GM23248 (cell line): Measurements from ENCODE around the gene LYRM4. TPM values are rescaled to one million over a fixed set of nuclear protein-coding genes. Genes with fewer than 3 reads are reported as not detected.

Source experiments
- DNase-seq: peaks from one replicate; pipeline ENCODE4 v3.0.0-alpha.2; 2015
- H2AFZ ChIP-seq: fragments of 200-600 bp; sonication (generic); 2 replicates; pipeline ENCODE4 v1.6.1; 2016; ENCODE audit warnings: antibody characterized with exemption
- H3F3A ChIP-seq: fragments of 200-600 bp; sonication (generic); 2 replicates; pipeline ENCODE4 v1.6.1; 2016; ENCODE audit warnings: mild to moderate bottlenecking, antibody characterized with exemption, mixed run types; ENCODE audit not compliant: insufficient read depth
- H3K27ac ChIP-seq: fragments of 200-600 bp; sonication (generic); 2 replicates; pipeline ENCODE4 v1.5.1; 2016; ENCODE audit warnings: mild to moderate bottlenecking
- H3K27me3 ChIP-seq: fragments of 200-600 bp; sonication (generic); replicated peaks from 2 replicates; pipeline ENCODE4 v1.6.1; 2016; ENCODE audit warnings: mild to moderate bottlenecking; ENCODE audit not compliant: insufficient read depth
- H3K36me3 ChIP-seq: fragments of 200-600 bp; sonication (generic); 2 replicates; pipeline ENCODE4 v1.6.1; 2016; ENCODE audit warnings: low read depth, mild to moderate bottlenecking
- H3K4me1 ChIP-seq: fragments of 200-600 bp; sonication (generic); 2 replicates; pipeline ENCODE4 v1.6.1; 2016; ENCODE audit warnings: mild to moderate bottlenecking; ENCODE audit not compliant: insufficient read depth
- H3K4me2 ChIP-seq: fragments of 200-600 bp; sonication (generic); one replicate; pipeline ENCODE4 v1.6.1; 2016; ENCODE audit warnings: mild to moderate bottlenecking; ENCODE audit not compliant: unreplicated experiment
- H3K4me3 ChIP-seq: fragments of 200-600 bp; sonication (generic); 2 replicates; pipeline ENCODE4 v1.5.1; 2016; ENCODE audit warnings: mild to moderate bottlenecking
- H3K79me2 ChIP-seq: fragments of 200-600 bp; sonication (generic); 2 replicates; pipeline ENCODE4 v1.6.1; 2016; ENCODE audit warnings: mild to moderate bottlenecking; ENCODE audit not compliant: insufficient read depth
- H3K9ac ChIP-seq: fragments of 200-600 bp; sonication (generic); 2 replicates; pipeline ENCODE4 v1.6.1; 2016; ENCODE audit warnings: mild to moderate bottlenecking
- H3K9me2 ChIP-seq: fragments of 200-600 bp; sonication (generic); 2 replicates; pipeline ENCODE4 v1.6.1; 2016; ENCODE audit warnings: mixed run types, mild to moderate bottlenecking, moderate library complexity; ENCODE audit not compliant: insufficient read depth
- H3K9me3 ChIP-seq: fragments of 200-600 bp; sonication (generic); one replicate; pipeline ENCODE4 v1.6.1; 2017; ENCODE audit warnings: low read depth
- H4K20me1 ChIP-seq: fragments of 200-600 bp; sonication (generic); 2 replicates; pipeline ENCODE4 v1.6.0; 2016; ENCODE audit not compliant: insufficient read depth
- EZH2 ChIP-seq: fragments of 200-600 bp; sonication (generic); IDR thresholded peaks from 2 replicates; pipeline ENCODE4 v1.6.1; 2018; ENCODE audit warnings: antibody characterized with exemption, mild to moderate bottlenecking; ENCODE audit not compliant: insufficient read depth, poor library complexity, severe bottlenecking
- EZH2phosphoT487 ChIP-seq: fragments of 200-600 bp; sonication (generic); IDR thresholded peaks from 2 replicates; pipeline ENCODE4 v1.6.1; 2018; ENCODE audit warnings: antibody characterized with exemption, moderate library complexity, mild to moderate bottlenecking, low read depth; ENCODE audit not compliant: insufficient read depth
- WGBS, 2 experiments: methylation state at CpG; one replicate each; pipeline ENCODE4 v1.1.6; 2015 to 2017; ENCODE audit warnings: low lambda C conversion rate in 2 of 2, low coverage in 1 of 2; ENCODE audit errors: missing lambda C conversion rate in 2 of 2; 5-methylcytosine and 5-hydroxymethylcytosine counted together
- in situ Hi-C: fragments of 300-500 bp; cut with MboI; formaldehyde crosslinking; loops from 2 replicates; pipeline ENCODE4 v1.15.0; 2020
- polyA plus RNA-seq: library from polyadenylated mRNA; unstranded; fragments of >200 nt; fragmentation: Nextera tagmentation; extraction: Ambion mirVana; gene quantifications from 2 replicates; pipeline ENCODE4 v1.2.1, GENCODE V29; 2016
- total RNA-seq: library from RNA; depleted of rRNA; stranded (reverse); fragments of >200 nt; shearing (Covaris generic); gene quantifications from 2 replicates; pipeline ENCODE4 v1.2.3, GENCODE V29; 2014

Gene LYRM4
- total and polyA plus RNA-seq, 2 experiments from 2014 or later, result 27.1 to 28.0 TPM

DNA sequence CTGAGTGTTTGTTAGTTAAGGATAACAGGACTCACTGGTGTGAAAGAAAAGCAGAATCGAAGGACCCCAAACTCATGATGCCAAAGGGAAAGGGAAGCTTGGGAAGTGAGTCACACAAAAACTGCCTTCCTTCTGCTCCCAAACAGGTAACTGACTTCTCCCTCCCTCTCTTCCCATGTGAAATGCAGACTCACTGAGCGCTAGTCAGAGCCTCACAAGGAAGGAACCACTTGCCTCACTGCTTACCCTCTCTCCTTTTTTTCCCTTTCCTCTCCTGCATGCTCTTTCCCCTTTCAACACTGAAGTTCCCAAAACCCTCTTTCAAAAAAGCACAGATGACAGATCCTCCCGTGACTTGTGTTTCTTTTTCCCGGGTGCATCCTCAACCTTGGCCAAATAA lies 56.4 kb downstream of the LYRM4 start:
- Histone ChIP-seq H3K27ac (no peak overlapping the region), H2AFZ (no peak overlapping the region), H3K4me2 (no peak overlapping the region), H3K9ac (no peak overlapping the region), H3K9me3 (no peaks in the 10 kb centered on the region), H3K9me2 (no peaks in the 10 kb centered on the region), H3F3A (peaks cover 12% of the 10 kb centered on the region; the same call in 1 of the 2 replicates), H4K20me1 (no peaks in the 10 kb centered on the region), H3K4me3 (no peak overlapping the region), H3K4me1 (peaks cover 29% of the 10 kb centered on the region), H3K36me3 (no peaks in the 10 kb centered on the region), H3K79me2 (no peaks in the 10 kb centered on the region), H3K27me3 (no peaks in the 10 kb centered on the region)
- WGBS, 2 experiments, result 95% methylated on average over 4 of the region's 4 CpGs
- DNase-seq, result no peak
- in situ Hi-C loops, result no loop called here
- no peak for TF ChIP-seq EZH2

DNA sequence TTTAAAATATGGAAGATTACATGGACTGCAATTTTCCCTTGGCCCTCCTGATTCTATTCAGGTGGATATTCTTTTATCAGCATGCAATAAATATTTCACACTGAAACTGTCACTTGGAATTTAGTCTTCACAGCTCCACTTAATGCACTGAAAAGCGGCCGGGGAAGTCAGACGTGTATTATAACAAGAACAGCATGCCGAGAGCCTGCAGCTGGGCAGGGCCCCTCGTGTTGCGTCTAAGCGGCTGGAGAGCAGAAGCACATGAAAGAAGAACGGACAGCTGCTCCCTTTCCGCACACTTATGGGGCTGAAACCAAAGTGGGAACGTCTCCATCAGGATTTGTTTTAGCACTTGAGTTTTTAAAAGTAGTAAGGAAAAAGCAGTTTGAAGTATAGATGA lies 57.2 kb downstream of the LYRM4 start:
- H3K4me2 ChIP-seq, result no peak overlapping the region
- no peaks in the 10 kb centered on the region for H3K79me2 ChIP-seq
- no peaks in the 10 kb centered on the region for H3K36me3 ChIP-seq
- H3K9me3 ChIP-seq, result no peaks in the 10 kb centered on the region
- H3K4me3 ChIP-seq, result no peak overlapping the region
- H3K9me2 ChIP-seq, result no peaks in the 10 kb centered on the region
- peaks cover 27% of the 10 kb centered on the region for H3K4me1 ChIP-seq
- 86% methylated on average over 10 of the region's 10 CpGs for WGBS, 2 experiments
- peaks cover 11% of the 10 kb centered on the region; the same call in 1 of the 2 replicates for H3F3A ChIP-seq
- H3K9ac ChIP-seq, result no peak overlapping the region
- DNase-seq, result no peak
- in situ Hi-C loops, result no loop called here
- no peak overlapping the region for H3K27ac ChIP-seq
- TF ChIP-seq EZH2phosphoT487, result no peak
- no peak for TF ChIP-seq EZH2
- H2AFZ ChIP-seq, result no peak overlapping the region
- no peaks in the 10 kb centered on the region for H4K20me1 ChIP-seq
- H3K27me3 ChIP-seq, result no peaks in the 10 kb centered on the region

DNA sequence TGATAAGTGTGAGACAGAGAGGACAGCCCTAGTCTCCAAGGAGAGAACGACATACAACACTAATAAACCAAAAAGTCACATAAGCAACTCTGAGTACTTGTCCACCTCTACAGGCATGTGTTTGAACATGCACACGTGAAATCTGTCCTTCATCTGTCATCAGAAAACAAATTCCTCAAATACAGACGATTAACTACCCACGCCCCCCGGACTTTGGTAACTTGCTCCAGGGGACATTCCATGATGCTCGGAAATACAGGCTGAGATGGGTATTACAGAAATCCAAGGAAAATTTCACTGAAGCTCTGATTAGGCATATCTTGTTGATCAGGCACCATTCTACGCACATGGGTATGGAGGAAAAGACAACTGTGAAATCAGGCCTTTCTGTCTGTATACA lies 57.8 kb downstream of the LYRM4 start:
- TF ChIP-seq EZH2 (no peak), EZH2phosphoT487 (no peak)
- H3K27ac ChIP-seq, result no peak overlapping the region

GRCh38 chr6:5202206-5202605 lies 58.5 kb downstream of the LYRM4 start:
- Histone ChIP-seq H3K79me2 (no peaks in the 10 kb centered on the region), H3K4me1 (peaks cover 17% of the 10 kb centered on the region), H3K4me3 (no peak overlapping the region), H3K27ac (no peak overlapping the region), H3K27me3 (no peaks in the 10 kb centered on the region), H3F3A (no peaks in the 10 kb centered on the region), H3K4me2 (no peak overlapping the region), H3K9me3 (no peaks in the 10 kb centered on the region), H2AFZ (no peak overlapping the region), H3K9me2 (no peaks in the 10 kb centered on the region), H3K9ac (no peak overlapping the region), H4K20me1 (no peaks in the 10 kb centered on the region), H3K36me3 (no peaks in the 10 kb centered on the region)
- in situ Hi-C loops, result no loop called here
- TF ChIP-seq EZH2 (no peak), EZH2phosphoT487 (no peak)
- no peak for DNase-seq

More for the DNA sequence above, 57.8 kb downstream of the LYRM4 start:
- H3K9ac ChIP-seq, result no peak overlapping the region
- H3K36me3 ChIP-seq, result no peaks in the 10 kb centered on the region
- H3K4me3 ChIP-seq, result no peak overlapping the region
- no peaks in the 10 kb centered on the region for H3K79me2 ChIP-seq
- DNase-seq, result no peak
- H4K20me1 ChIP-seq, result no peaks in the 10 kb centered on the region
- no peaks in the 10 kb centered on the region for H3K9me2 ChIP-seq
- no peaks in the 10 kb centered on the region for H3K9me3 ChIP-seq
- in situ Hi-C loops, result no loop called here
- peaks cover 21% of the 10 kb centered on the region for H3K4me1 ChIP-seq
- peaks cover 5% of the 10 kb centered on the region; the same call in 1 of the 2 replicates for H3F3A ChIP-seq
- H3K27me3 ChIP-seq, result no peaks in the 10 kb centered on the region
- H2AFZ ChIP-seq, result no peak overlapping the region
- no peak overlapping the region for H3K4me2 ChIP-seq
- WGBS, 2 experiments, result 95% methylated on average over 7 of the region's 7 CpGs

- Histone ChIP-seq H3K27ac (no peak overlapping the region), H3K9ac (no peak overlapping the region), H3K9me3 (no peaks in the 10 kb centered on the region), H4K20me1 (no peaks in the 10 kb centered on the region), H3K27me3 (no peaks in the 10 kb centered on the region), H3K4me3 (no peak overlapping the region), H3F3A (no peaks in the 10 kb centered on the region), H3K4me2 (no peak overlapping the region), H3K9me2 (no peaks in the 10 kb centered on the region), H3K36me3 (no peaks in the 10 kb centered on the region), H3K79me2 (no peaks in the 10 kb centered on the region), H2AFZ (no peak overlapping the region), H3K4me1 (peaks cover 17% of the 10 kb centered on the region)
- no peak for DNase-seq
- in situ Hi-C loops, result no loop called here
- TF ChIP-seq EZH2phosphoT487 (no peak), EZH2 (no peak)
- 82 to 88% methylated on average over 5 of the region's 5 CpGs for WGBS, 2 experiments
Observed at GRCh38 chr6:5201271-5201670, 59.5 kb downstream of the LYRM4 start.
